Lower lobe of right lung (tissue), 2 donors: ENCODE results near the gene THUMPD3. TPM values are rescaled to one million over a fixed set of nuclear protein-coding genes. Genes with fewer than 3 reads are reported as not detected.

Source experiments
- ATAC-seq, 2 donors: fragments of 200-7000 bp; cut with Tn5 transposase; one replicate each; pipeline ENCODE4 v1.9.1; 2020 to 2022; ENCODE audit warnings: mild to moderate bottlenecking in 2 of 2, moderate library complexity in 2 of 2
- DNase-seq: peaks from one replicate; pipeline ENCODE4 v3.0.0-alpha.2; 2020
- H3K27ac ChIP-seq: fragments of 200-600 bp; one replicate; pipeline ENCODE4 v1.8.0; 2022
- H3K27me3 ChIP-seq: fragments of 200-600 bp; one replicate; pipeline ENCODE4 v1.8.0; 2022; ENCODE audit warnings: low read depth
- H3K36me3 ChIP-seq: fragments of 200-600 bp; one replicate; pipeline ENCODE4 v1.8.0; 2022; ENCODE audit warnings: mild to moderate bottlenecking
- H3K4me1 ChIP-seq: fragments of 200-600 bp; one replicate; pipeline ENCODE4 v1.8.0; 2022
- H3K4me3 ChIP-seq: fragments of 200-600 bp; one replicate; pipeline ENCODE4 v1.8.0; 2022; ENCODE audit warnings: mild to moderate bottlenecking
- H3K9me3 ChIP-seq: fragments of 200-600 bp; one replicate; pipeline ENCODE4 v1.8.0; 2022
- CTCF ChIP-seq: fragments of 200-600 bp; IDR thresholded peaks from one replicate; pipeline ENCODE4 v1.8.0; 2022; ENCODE audit warnings: antibody characterized with exemption, mild to moderate bottlenecking
- intact Hi-C: fragments of 100-400 bp; cut with DNase I; formaldehyde crosslinking; loops from one replicate; pipeline ENCODE4 v1.11.0; 2022
- total RNA-seq: library from RNA; stranded (reverse); fragmentation: NEBNext Ultra II Directional; extraction: Animal tissue kit (Norgen Biotek cat#: 25700); gene quantifications from one replicate; pipeline ENCODE4 v1.2.1, GENCODE V29; 2021
- donor health status: DM: no; HTN: yes; CAD: no; lungs with severe emphysema.

THUMPD3 gene
- total RNA-seq, 1 donor from 2014 or later: 29.2 TPM

GRCh38 chr3:9369508-9369907, 6.7 kb downstream of the THUMPD3 start:
- no peaks in the 10 kb centered on the region for H3K27me3 ChIP-seq
- no peak overlapping the region for H3K4me3 ChIP-seq
- no peaks in the 10 kb centered on the region for H3K9me3 ChIP-seq
- ATAC-seq (no peak), DNase-seq (no peak)
- H3K4me1 ChIP-seq: peaks cover 2% of the 10 kb centered on the region
- H3K27ac ChIP-seq: no peak overlapping the region
- intact Hi-C loops: no loop called here
- peaks cover 99% of the 10 kb centered on the region for H3K36me3 ChIP-seq
- no peak for TF ChIP-seq CTCF

GRCh38 chr3:9373465-9373864, 10.6 kb downstream of the THUMPD3 start:
- Histone ChIP-seq H3K27ac (no peak overlapping the region), H3K4me1 (no peaks in the 10 kb centered on the region), H3K27me3 (no peaks in the 10 kb centered on the region), H3K9me3 (no peaks in the 10 kb centered on the region), H3K4me3 (no peak overlapping the region), H3K36me3 (peaks cover 100% of the 10 kb centered on the region)
- ATAC-seq (no peak), DNase-seq (no peak)
- no peak for TF ChIP-seq CTCF
- intact Hi-C loops: no loop called here

- Histone ChIP-seq H3K9me3 (no peaks in the 10 kb centered on the region), H3K36me3 (peaks cover 91% of the 10 kb centered on the region), H3K27me3 (no peaks in the 10 kb centered on the region), H3K4me1 (no peaks in the 10 kb centered on the region), H3K4me3 (no peak overlapping the region), H3K27ac (no peak overlapping the region)
- intact Hi-C loops: no loop called here
- ATAC-seq (no peak), DNase-seq (no peak)
- TF ChIP-seq CTCF: no peak
Measured at GRCh38 chr3:9377981-9378380, 15.1 kb downstream of the THUMPD3 start.

GRCh38 chr3:9379327-9379726, 16.5 kb downstream of the THUMPD3 start:
- Histone ChIP-seq H3K27ac (peak overlapping the region; percentile 20), H3K4me3 (no peak overlapping the region), H3K27me3 (no peaks in the 10 kb centered on the region), H3K36me3 (peaks cover 91% of the 10 kb centered on the region), H3K4me1 (no peaks in the 10 kb centered on the region), H3K9me3 (no peaks in the 10 kb centered on the region)
- no peak for TF ChIP-seq CTCF
- intact Hi-C loops: no loop called here
- DNase-seq: no peak
- ATAC-seq: peak; percentile 58 to 85

GRCh38 chr3:9380014-9380413, 17.2 kb downstream of the THUMPD3 start:
- Histone ChIP-seq H3K36me3 (peaks cover 91% of the 10 kb centered on the region), H3K27ac (peak overlapping the region; percentile 20), H3K9me3 (no peaks in the 10 kb centered on the region), H3K27me3 (no peaks in the 10 kb centered on the region), H3K4me1 (no peaks in the 10 kb centered on the region), H3K4me3 (no peak overlapping the region)
- TF ChIP-seq CTCF: no peak
- DNase-seq: no peak
- intact Hi-C loops: no loop called here
- ATAC-seq: peak; percentile 38 to 62
